ENCODE measurements around the gene TNRC6C.
"Not testable (repeated sequence)": the region's sequence is repeated elsewhere in the genome, so short reads cannot be mapped to it uniquely, and the experiment has no call there.

TNRC6C gene

GRCh38 chr17:77974396-77974795 lies 15.9 kb downstream of the TNRC6C start:
- TF ChIP-seq, protein P1, sequence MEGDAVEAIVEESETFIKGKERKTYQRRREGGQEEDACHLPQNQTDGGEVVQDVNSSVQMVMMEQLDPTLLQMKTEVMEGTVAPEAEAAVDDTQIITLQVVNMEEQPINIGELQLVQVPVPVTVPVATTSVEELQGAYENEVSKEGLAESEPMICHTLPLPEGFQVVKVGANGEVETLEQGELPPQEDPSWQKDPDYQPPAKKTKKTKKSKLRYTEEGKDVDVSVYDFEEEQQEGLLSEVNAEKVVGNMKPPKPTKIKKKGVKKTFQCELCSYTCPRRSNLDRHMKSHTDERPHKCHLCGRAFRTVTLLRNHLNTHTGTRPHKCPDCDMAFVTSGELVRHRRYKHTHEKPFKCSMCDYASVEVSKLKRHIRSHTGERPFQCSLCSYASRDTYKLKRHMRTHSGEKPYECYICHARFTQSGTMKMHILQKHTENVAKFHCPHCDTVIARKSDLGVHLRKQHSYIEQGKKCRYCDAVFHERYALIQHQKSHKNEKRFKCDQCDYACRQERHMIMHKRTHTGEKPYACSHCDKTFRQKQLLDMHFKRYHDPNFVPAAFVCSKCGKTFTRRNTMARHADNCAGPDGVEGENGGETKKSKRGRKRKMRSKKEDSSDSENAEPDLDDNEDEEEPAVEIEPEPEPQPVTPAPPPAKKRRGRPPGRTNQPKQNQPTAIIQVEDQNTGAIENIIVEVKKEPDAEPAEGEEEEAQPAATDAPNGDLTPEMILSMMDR (IDR thresholded peaks at IDR 0.05; ENCODE audit: low read depth, low read length) = no peak
- no peak for DNase-seq (ENCODE audit: low read depth in 2 of 2)
- H3K4me3 ChIP-seq (replicated peaks in 1 of 2; ENCODE audit: low read depth in 2 of 2, low read length in 2 of 2) = no peak overlapping the region

DNA sequence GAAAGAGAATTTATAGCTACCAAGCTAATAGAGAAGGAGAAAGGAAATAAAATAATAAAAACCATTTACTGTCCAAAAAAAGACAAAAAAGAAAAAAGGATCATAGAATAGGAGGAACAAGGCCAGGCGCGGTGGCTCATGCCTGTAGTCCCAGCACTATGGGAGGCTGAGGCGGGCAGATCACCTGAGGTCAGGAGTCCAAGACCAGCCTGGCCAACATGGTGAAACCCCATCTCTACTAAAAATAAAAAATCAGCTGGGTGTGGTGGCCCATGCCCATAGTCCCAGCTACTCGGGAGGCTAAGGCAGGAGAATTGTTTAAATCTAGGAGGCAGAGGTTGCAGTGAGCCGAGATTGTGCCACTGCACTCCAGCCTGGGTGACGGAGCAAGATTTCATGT lies 23.9 kb downstream of the TNRC6C start:
- not testable (repeated sequence) for DNase-seq (ENCODE audit: low read depth in 2 of 2); H3K4me3 ChIP-seq (replicated peaks in 1 of 2; ENCODE audit: low read depth in 2 of 2, low read length in 2 of 2)

DNA sequence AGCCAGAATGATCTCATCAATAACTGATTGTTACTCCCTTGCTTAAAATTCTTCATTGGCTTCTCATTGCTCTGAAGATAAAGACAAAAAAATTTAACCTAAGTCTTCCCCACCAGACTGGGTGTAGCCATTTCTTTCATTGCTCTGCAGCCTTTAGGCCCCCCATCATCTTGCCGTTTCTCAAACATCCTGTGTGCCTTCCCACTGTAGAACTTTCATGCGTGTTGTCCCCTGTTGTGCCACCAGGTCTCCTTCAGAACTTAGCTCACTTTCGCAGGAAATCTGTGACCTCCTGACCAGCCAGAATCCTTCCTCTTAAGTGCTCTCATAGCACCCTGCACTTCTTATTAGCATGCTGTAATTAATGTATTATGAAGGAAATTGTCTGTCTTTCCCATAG lies 31.8 kb downstream of the TNRC6C start:
- TF ChIP-seq, protein P1 (IDR thresholded peaks at IDR 0.05; ENCODE audit: low read depth, low read length) = no peak
- H3K4me3 ChIP-seq (replicated peaks in 1 of 2; ENCODE audit: low read depth in 2 of 2, low read length in 2 of 2) = no peak overlapping the region
- no peak for DNase-seq (ENCODE audit: low read depth in 2 of 2)

DNA sequence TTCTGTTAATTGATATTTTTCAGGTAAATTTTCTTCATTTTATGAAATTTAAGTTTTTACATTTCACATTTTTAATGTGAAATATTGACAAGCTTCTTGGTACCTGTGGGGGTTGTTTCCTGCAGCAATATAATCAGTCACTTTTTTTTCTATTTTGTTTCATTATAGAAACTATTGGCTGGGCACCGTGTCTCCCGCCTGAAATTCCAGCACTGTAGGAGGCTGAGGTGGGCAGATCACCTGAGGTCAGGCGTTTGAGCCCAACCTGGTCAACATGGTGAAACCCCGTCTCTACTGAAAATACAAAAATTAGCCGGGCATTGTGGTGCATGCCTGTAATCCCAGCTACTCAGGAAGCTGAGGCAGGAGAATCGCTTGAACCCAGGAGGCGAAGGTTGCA lies 35.2 kb downstream of the TNRC6C start:
- DNase-seq (ENCODE audit: low read depth in 2 of 2); H3K4me3 ChIP-seq (replicated peaks in 1 of 2; ENCODE audit: low read depth in 2 of 2, low read length in 2 of 2): not testable (repeated sequence)

DNA sequence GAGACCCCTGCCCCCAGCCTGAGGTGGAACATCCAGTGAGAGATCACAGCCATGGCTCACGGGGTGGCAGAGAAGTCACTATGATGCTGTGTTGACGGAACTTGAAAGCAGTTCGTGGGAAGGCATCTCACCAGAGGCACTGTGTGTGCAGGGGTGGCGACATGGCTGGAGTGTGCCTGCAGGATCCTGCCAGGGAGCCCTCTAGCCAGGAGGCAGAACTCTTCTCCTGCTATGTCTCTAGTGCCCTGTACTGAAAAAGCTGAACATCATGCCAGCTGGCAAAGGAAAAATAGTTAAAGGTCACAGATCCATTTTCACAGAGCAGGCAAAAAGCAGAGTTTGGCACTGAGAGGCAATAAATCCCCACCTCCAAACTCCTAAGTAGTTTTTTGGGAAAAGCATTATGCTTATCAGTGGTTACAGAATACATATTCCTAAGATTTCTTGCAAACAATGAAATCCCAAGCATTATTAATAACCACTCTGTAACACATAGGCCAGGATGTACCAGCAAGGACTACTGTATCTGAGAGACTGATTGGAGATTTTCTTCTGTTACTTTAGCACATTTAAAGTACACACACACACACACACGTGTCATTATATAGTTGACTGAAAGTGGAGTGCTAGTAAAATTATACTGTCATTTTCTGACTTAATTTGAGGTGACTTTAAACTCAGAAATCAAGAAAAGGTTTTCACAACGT lies 36.8 kb downstream of the TNRC6C start:
- peak in 1 of 2 donors; percentile 49 for DNase-seq (ENCODE audit: low read depth in 2 of 2)

GRCh38 chr17:77996256-77996655 lies 37.8 kb downstream of the TNRC6C start:
- TF ChIP-seq, protein P1 (IDR thresholded peaks at IDR 0.05; ENCODE audit: low read depth, low read length) = no peak
- DNase-seq (ENCODE audit: low read depth in 2 of 2) = no peak
- H3K4me3 ChIP-seq (replicated peaks in 1 of 2; ENCODE audit: low read depth in 2 of 2, low read length in 2 of 2) = no peak overlapping the region

More for the DNA sequence above, 36.8 kb downstream of the TNRC6C start:
- TF ChIP-seq, protein P1 (IDR thresholded peaks at IDR 0.05; ENCODE audit: low read depth, low read length) = no peak
- no peak overlapping the region for H3K4me3 ChIP-seq (replicated peaks in 1 of 2; ENCODE audit: low read depth in 2 of 2, low read length in 2 of 2)

- DNase-seq (ENCODE audit: low read depth in 2 of 2) = peak; percentile 39 to 49
- H3K4me3 ChIP-seq (replicated peaks in 1 of 2; ENCODE audit: low read depth in 2 of 2, low read length in 2 of 2) = no peak overlapping the region
- TF ChIP-seq, protein P1 (IDR thresholded peaks at IDR 0.05; ENCODE audit: low read depth, low read length) = no peak
Observed at GRCh38 chr17:77999413-78000173, 41.1 kb downstream of the TNRC6C start.

Data from cardiac fibroblast (primary cell).